Karpas-422 (cell line): Measurements from ENCODE around the gene GRAMD2B. TPM values are rescaled to one million over a fixed set of nuclear protein-coding genes. Genes with fewer than 3 reads are reported as not detected.
"Not testable (repeated sequence)": the region's sequence is repeated elsewhere in the genome, so short reads cannot be mapped to it uniquely, and the experiment has no call there.

Source experiments
- DNase-seq: peaks from one replicate; pipeline ENCODE4 v3.0.0-alpha.2; 2015
- H2AFZ ChIP-seq: fragments of 200-600 bp; sonication (generic); 2 replicates; pipeline ENCODE4 v1.6.1; 2014; ENCODE audit warnings: antibody characterized with exemption, low read length, mixed read lengths
- H3K27ac ChIP-seq: fragments of 200-600 bp; sonication (generic); 2 replicates; pipeline ENCODE4 v1.5.1; 2014; ENCODE audit warnings: mild to moderate bottlenecking, low read length, moderate library complexity
- H3K27me3 ChIP-seq: fragments of 200-600 bp; sonication (generic); 2 replicates; pipeline ENCODE4 v1.6.1; 2014; ENCODE audit warnings: low read length, mixed read lengths
- H3K36me3 ChIP-seq: fragments of 200-600 bp; sonication (generic); 2 replicates; pipeline ENCODE4 v1.6.1; 2014; ENCODE audit warnings: low read length, mixed read lengths; ENCODE audit not compliant: insufficient read depth
- H3K4me1 ChIP-seq: fragments of 200-600 bp; sonication (generic); 2 replicates; pipeline ENCODE4 v1.6.1; 2014; ENCODE audit warnings: mild to moderate bottlenecking, low read length, mixed read lengths
- H3K4me2 ChIP-seq: fragments of 200-600 bp; sonication (generic); 2 replicates; pipeline ENCODE4 v1.6.1; 2014; ENCODE audit warnings: low read length, low read depth, mild to moderate bottlenecking; ENCODE audit not compliant: poor library complexity, severe bottlenecking
- H3K4me3 ChIP-seq: fragments of 200-600 bp; sonication (generic); 2 replicates; pipeline ENCODE4 v1.5.1; 2014; ENCODE audit warnings: mild to moderate bottlenecking, antibody characterized with exemption, low read length, mixed read lengths
- H3K79me2 ChIP-seq: fragments of 200-600 bp; sonication (generic); 2 replicates; pipeline ENCODE4 v1.6.1; 2014; ENCODE audit warnings: mild to moderate bottlenecking, low read length, mixed read lengths
- H3K9ac ChIP-seq: fragments of 200-600 bp; sonication (generic); 2 replicates; pipeline ENCODE4 v1.6.0; 2014; ENCODE audit warnings: low read length
- H3K9me2 ChIP-seq: fragments of 200-600 bp; sonication (generic), shearing (Covaris generic); replicated peaks from 2 replicates; pipeline ENCODE4 v1.6.0; 2014; ENCODE audit warnings: mild to moderate bottlenecking, low read length, moderate library complexity; ENCODE audit not compliant: insufficient read depth
- H3K9me3 ChIP-seq: fragments of 300-700, 200-600 bp; sonication (generic); 2 replicates; pipeline ENCODE4 v1.6.1; 2014; ENCODE audit warnings: low read length, mixed read lengths
- H4K20me1 ChIP-seq: fragments of 200-600 bp; sonication (generic); 2 replicates; pipeline ENCODE4 v1.6.1; 2014; ENCODE audit warnings: mild to moderate bottlenecking, antibody characterized with exemption, low read length, low read depth; ENCODE audit not compliant: insufficient read depth
- total RNA-seq: library from RNA; depleted of rRNA; stranded (reverse); fragments of >200 nt; shearing (Covaris generic); gene quantifications from 2 replicates; pipeline ENCODE4 v1.2.3, GENCODE V29; 2014; ENCODE audit warnings: low replicate concordance

Gene GRAMD2B
- total RNA-seq, 1 experiment from 2014 or later: 4.5 TPM

GRCh38 chr5:126385524-126386502 is 37.4 kb upstream of the GRAMD2B start:
- no peaks in the 10 kb centered on the region for H3K4me1 ChIP-seq
- H3K9me3 ChIP-seq: no peaks in the 10 kb centered on the region
- H4K20me1 ChIP-seq: no peaks in the 10 kb centered on the region
- no peaks in the 10 kb centered on the region for H3K36me3 ChIP-seq
- no peak for DNase-seq
- H3K9ac ChIP-seq: no peak overlapping the region
- no peaks in the 10 kb centered on the region for H3K9me2 ChIP-seq
- no peak overlapping the region for H3K4me2 ChIP-seq
- H3K79me2 ChIP-seq: no peaks in the 10 kb centered on the region
- H3K4me3 ChIP-seq: no peak overlapping the region
- H3K27me3 ChIP-seq: no peaks in the 10 kb centered on the region; the same call in 1 of the 2 replicates
- H2AFZ ChIP-seq: no peak overlapping the region
- H3K27ac ChIP-seq: no peak overlapping the region

GRCh38 chr5:126389179-126389578 is 34.0 kb upstream of the GRAMD2B start:
- no peak overlapping the region for H3K27ac ChIP-seq
- H3K4me3 ChIP-seq: no peak overlapping the region
- H3K4me1 ChIP-seq: no peaks in the 10 kb centered on the region
- no peaks in the 10 kb centered on the region for H3K27me3 ChIP-seq
- peaks cover 4% of the 10 kb centered on the region; the same call in 1 of the 2 replicates for H3K9me3 ChIP-seq
- no peaks in the 10 kb centered on the region for H4K20me1 ChIP-seq
- no peak overlapping the region for H3K4me2 ChIP-seq
- no peak overlapping the region for H2AFZ ChIP-seq
- H3K36me3 ChIP-seq: no peaks in the 10 kb centered on the region
- no peak overlapping the region for H3K9ac ChIP-seq
- DNase-seq: no peak
- H3K9me2 ChIP-seq: no peaks in the 10 kb centered on the region
- no peaks in the 10 kb centered on the region for H3K79me2 ChIP-seq

- Histone ChIP-seq H3K9me2 (no peaks in the 10 kb centered on the region), H3K9me3 (peaks cover 4% of the 10 kb centered on the region; the same call in 1 of the 2 replicates), H3K4me3 (no peak overlapping the region), H3K27me3 (no peaks in the 10 kb centered on the region), H3K4me2 (no peak overlapping the region), H3K27ac (no peak overlapping the region), H3K4me1 (no peaks in the 10 kb centered on the region), H2AFZ (no peak overlapping the region), H3K79me2 (no peaks in the 10 kb centered on the region), H3K36me3 (no peaks in the 10 kb centered on the region), H3K9ac (no peak overlapping the region), H4K20me1 (no peaks in the 10 kb centered on the region)
- DNase-seq: no peak
These were observed 33.2 kb upstream of the GRAMD2B start for GRCh38 chr5:126390051-126390450.

- no peak overlapping the region for H3K4me2 ChIP-seq
- no peaks in the 10 kb centered on the region for H3K79me2 ChIP-seq
- peaks cover 4% of the 10 kb centered on the region; the same call in 1 of the 2 replicates for H3K9me3 ChIP-seq
- no peak overlapping the region for H3K4me3 ChIP-seq
- no peaks in the 10 kb centered on the region for H3K9me2 ChIP-seq
- no peaks in the 10 kb centered on the region for H3K36me3 ChIP-seq
- DNase-seq: no peak
- no peak overlapping the region for H3K9ac ChIP-seq
- H3K27me3 ChIP-seq: no peaks in the 10 kb centered on the region
- no peak overlapping the region for H2AFZ ChIP-seq
- H4K20me1 ChIP-seq: no peaks in the 10 kb centered on the region
- no peaks in the 10 kb centered on the region for H3K4me1 ChIP-seq
- no peak overlapping the region for H3K27ac ChIP-seq
These were observed 31.8 kb upstream of the GRAMD2B start for GRCh38 chr5:126391386-126391785.

- Histone ChIP-seq H3K4me3 (no peak overlapping the region), H3K9ac (no peak overlapping the region), H3K4me2 (no peak overlapping the region), H3K36me3 (no peaks in the 10 kb centered on the region), H3K9me2 (no peaks in the 10 kb centered on the region), H3K9me3 (peaks cover 4% of the 10 kb centered on the region; the same call in 1 of the 2 replicates), H3K27me3 (no peaks in the 10 kb centered on the region), H2AFZ (no peak overlapping the region), H3K79me2 (no peaks in the 10 kb centered on the region), H3K4me1 (no peaks in the 10 kb centered on the region), H3K27ac (no peak overlapping the region), H4K20me1 (no peaks in the 10 kb centered on the region)
- DNase-seq: no peak
These were observed 28.9 kb upstream of the GRAMD2B start for GRCh38 chr5:126394211-126394788.

GRCh38 chr5:126395198-126395597 is 28.0 kb upstream of the GRAMD2B start:
- Histone ChIP-seq H3K79me2 (no peaks in the 10 kb centered on the region), H2AFZ (no peak overlapping the region), H3K9ac (no peak overlapping the region), H3K4me3 (no peak overlapping the region), H3K36me3 (no peaks in the 10 kb centered on the region), H3K27me3 (no peaks in the 10 kb centered on the region), H3K27ac (no peak overlapping the region), H4K20me1 (no peaks in the 10 kb centered on the region), H3K9me3 (peaks cover 9% of the 10 kb centered on the region; the same call in 1 of the 2 replicates), H3K4me1 (no peaks in the 10 kb centered on the region), H3K9me2 (no peaks in the 10 kb centered on the region), H3K4me2 (no peak overlapping the region)
- DNase-seq: no peak

GRCh38 chr5:126395605-126396004 is 27.6 kb upstream of the GRAMD2B start:
- Histone ChIP-seq H3K27ac (no peak overlapping the region), H3K27me3 (no peaks in the 10 kb centered on the region), H3K9me3 (peaks cover 11% of the 10 kb centered on the region; the same call in 1 of the 2 replicates), H3K36me3 (no peaks in the 10 kb centered on the region), H2AFZ (no peak overlapping the region), H3K4me2 (no peak overlapping the region), H3K9me2 (no peaks in the 10 kb centered on the region), H3K79me2 (no peaks in the 10 kb centered on the region), H3K4me3 (no peak overlapping the region), H3K4me1 (no peaks in the 10 kb centered on the region), H3K9ac (no peak overlapping the region), H4K20me1 (no peaks in the 10 kb centered on the region)
- no peak for DNase-seq

GRCh38 chr5:126396721-126397120 is 26.5 kb upstream of the GRAMD2B start:
- not testable (repeated sequence) for H3K27me3 ChIP-seq, H3K9ac ChIP-seq, H2AFZ ChIP-seq, H3K36me3 ChIP-seq, H3K4me2 ChIP-seq, DNase-seq, H3K4me1 ChIP-seq, H3K4me3 ChIP-seq, H3K9me2 ChIP-seq, H3K9me3 ChIP-seq, H3K79me2 ChIP-seq, H4K20me1 ChIP-seq, H3K27ac ChIP-seq
